ENCODE data around the gene NOTCH2. TPM values are rescaled to one million over a fixed set of nuclear protein-coding genes. Genes with fewer than 3 reads are reported as not detected.

The NOTCH2 gene
- total RNA-seq, 2 donors from 2014 or later = 71.2 to 73.0 TPM

GRCh38 chr1:119873135-119874015 lies 196.1 kb downstream of the NOTCH2 start:
- DNase-seq (no peak), ATAC-seq (no peak)
- Mint-ChIP-seq H3K27ac (no peak overlapping the region), H3K36me3 (ENCODE audit: low read depth) (peaks cover 2% of the 10 kb centered on the region), H3K4me3 (no peak overlapping the region), H3K27me3 (peaks cover 51% of the 10 kb centered on the region), H3K4me1 (no peaks in the 10 kb centered on the region)
- H3K9me3 ChIP-seq (ENCODE audit: control insufficient read depth, low read length, poor library complexity, severe bottlenecking) = no peaks in the 10 kb centered on the region

DNA sequence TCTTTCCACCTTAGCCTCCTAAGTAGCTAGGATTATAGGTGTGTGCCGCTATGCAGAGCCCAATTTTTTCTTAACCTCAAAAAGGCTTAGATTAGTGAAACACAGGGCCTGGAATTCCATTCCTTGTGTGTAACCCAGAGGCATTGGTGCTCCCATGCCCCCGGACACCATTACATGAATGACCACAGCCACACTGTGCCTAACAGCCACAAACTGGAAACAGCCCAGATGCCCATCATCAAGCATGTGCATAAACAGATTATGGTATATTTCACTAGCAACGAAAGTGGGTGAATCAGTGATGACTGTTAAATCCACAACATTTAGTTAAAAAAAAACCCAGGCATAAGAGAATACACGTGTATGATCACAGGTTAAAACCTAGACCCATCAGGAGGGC lies 197.6 kb downstream of the NOTCH2 start:
- no peaks in the 10 kb centered on the region for H3K9me3 ChIP-seq (ENCODE audit: control insufficient read depth, low read length, poor library complexity, severe bottlenecking)
- Mint-ChIP-seq H3K4me3 (no peak overlapping the region), H3K27me3 (peaks cover 47% of the 10 kb centered on the region), H3K27ac (no peak overlapping the region), H3K36me3 (ENCODE audit: low read depth) (peaks cover 2% of the 10 kb centered on the region), H3K4me1 (no peaks in the 10 kb centered on the region)
- no peak for DNase-seq
- no peak for ATAC-seq

DNA sequence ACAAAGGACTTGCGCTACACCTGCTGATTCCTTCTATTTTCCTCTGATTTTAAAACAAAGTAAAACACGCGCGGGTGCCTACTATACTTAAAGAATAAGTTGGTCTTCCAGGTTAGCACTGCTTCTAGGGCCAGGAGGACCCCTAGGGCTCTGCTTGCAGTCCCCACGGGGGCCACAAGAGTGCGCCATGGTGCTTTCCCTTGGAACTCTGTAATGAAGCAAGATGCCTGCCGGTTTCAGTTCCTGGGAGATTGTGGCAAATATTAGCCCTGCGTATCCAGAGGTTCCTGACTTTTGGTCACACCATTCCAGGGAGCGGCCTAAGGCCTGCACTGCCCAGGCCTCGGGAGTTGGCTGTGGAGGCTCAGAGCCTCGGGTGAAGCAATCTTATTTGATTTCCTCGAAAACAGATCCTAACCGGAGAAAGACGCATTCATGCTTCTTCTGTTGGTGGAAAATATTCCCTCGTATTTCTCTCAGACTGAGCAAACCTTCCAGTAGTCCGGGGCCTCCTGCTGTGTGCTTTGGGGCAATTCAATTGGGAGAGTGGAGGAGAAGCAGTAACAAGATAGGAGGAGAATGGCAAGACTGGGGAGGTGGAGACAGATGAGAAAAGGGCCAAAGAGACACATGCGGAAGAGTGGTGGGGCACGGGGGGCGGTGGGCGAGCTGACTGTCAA lies 198.4 kb downstream of the NOTCH2 start:
- Mint-ChIP-seq H3K27me3 (peaks cover 55% of the 10 kb centered on the region), H3K36me3 (ENCODE audit: low read depth) (peaks cover 2% of the 10 kb centered on the region), H3K4me1 (no peaks in the 10 kb centered on the region), H3K27ac (no peak overlapping the region), H3K4me3 (no peak overlapping the region)
- H3K9me3 ChIP-seq (ENCODE audit: control insufficient read depth, low read length, poor library complexity, severe bottlenecking) = no peaks in the 10 kb centered on the region
- peak; percentile 57 for ATAC-seq
- peak in 2 of 3 donors; percentile 16 to 46 for DNase-seq

GRCh38 chr1:119869995-119870394 lies 199.5 kb downstream of the NOTCH2 start:
- no peaks in the 10 kb centered on the region for H3K9me3 ChIP-seq (ENCODE audit: control insufficient read depth, low read length, poor library complexity, severe bottlenecking)
- Mint-ChIP-seq H3K4me3 (no peak overlapping the region), H3K27me3 (peaks cover 60% of the 10 kb centered on the region), H3K27ac (no peak overlapping the region), H3K4me1 (no peaks in the 10 kb centered on the region), H3K36me3 (ENCODE audit: low read depth) (peaks cover 2% of the 10 kb centered on the region)
- no peak for ATAC-seq
- no peak for DNase-seq

DNA sequence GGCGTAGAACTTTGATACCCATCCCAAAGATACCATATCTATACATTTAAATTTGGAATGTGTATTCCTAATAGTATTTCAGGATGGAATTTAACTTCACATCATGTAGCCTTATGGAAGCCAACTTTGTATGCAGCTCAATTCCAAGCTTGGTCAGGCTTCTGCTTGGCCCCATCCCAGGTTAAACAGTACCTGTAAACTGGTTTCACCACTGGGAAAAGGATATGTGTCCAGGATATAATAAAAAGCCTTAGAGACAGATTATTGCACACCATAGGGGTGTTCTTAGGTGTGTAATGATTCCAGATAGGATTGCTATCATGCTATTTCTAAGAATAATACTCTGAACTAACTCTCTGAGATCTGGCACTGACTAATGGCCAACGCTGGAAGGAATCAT lies 201.3 kb downstream of the NOTCH2 start:
- Mint-ChIP-seq H3K4me3 (no peak overlapping the region), H3K36me3 (ENCODE audit: low read depth) (peaks cover 2% of the 10 kb centered on the region), H3K27ac (no peak overlapping the region), H3K27me3 (peaks cover 58% of the 10 kb centered on the region), H3K4me1 (no peaks in the 10 kb centered on the region)
- ATAC-seq (no peak), DNase-seq (no peak)
- no peaks in the 10 kb centered on the region for H3K9me3 ChIP-seq (ENCODE audit: control insufficient read depth, low read length, poor library complexity, severe bottlenecking)

DNA sequence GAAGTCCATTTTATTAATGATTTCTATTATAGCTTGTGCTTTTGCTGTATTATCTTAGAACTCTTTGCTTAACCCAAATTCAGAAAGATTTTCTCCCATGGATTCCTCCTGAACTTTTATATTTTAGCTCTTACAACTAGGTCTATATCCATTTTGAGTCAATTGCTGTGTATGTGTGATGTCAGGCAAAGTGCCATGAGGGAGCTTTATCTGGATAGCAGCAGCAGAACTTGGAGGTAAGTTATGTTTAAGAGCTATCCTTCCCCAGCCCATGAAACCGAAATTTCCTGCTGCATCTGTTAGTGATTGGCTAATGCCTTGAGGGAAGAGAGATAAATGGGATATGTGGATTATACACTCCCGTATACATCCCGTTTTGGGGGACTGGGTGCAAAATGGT lies 203.0 kb downstream of the NOTCH2 start:
- Mint-ChIP-seq H3K4me3 (no peak overlapping the region), H3K27ac (no peak overlapping the region), H3K27me3 (peaks cover 49% of the 10 kb centered on the region), H3K36me3 (ENCODE audit: low read depth) (peaks cover 2% of the 10 kb centered on the region), H3K4me1 (no peaks in the 10 kb centered on the region)
- DNase-seq (no peak), ATAC-seq (no peak)
- H3K9me3 ChIP-seq (ENCODE audit: control insufficient read depth, low read length, poor library complexity, severe bottlenecking) = no peaks in the 10 kb centered on the region

- H3K27me3 Mint-ChIP-seq = peaks cover 47% of the 10 kb centered on the region
- H3K4me3 Mint-ChIP-seq = no peak overlapping the region
- no peaks in the 10 kb centered on the region for H3K9me3 ChIP-seq (ENCODE audit: control insufficient read depth, low read length, poor library complexity, severe bottlenecking)
- ATAC-seq = no peak
- no peak for DNase-seq
- H3K36me3 Mint-ChIP-seq (ENCODE audit: low read depth) = no peaks in the 10 kb centered on the region
- H3K4me1 Mint-ChIP-seq = no peaks in the 10 kb centered on the region
- no peak overlapping the region for H3K27ac Mint-ChIP-seq
Measured at GRCh38 chr1:119865627-119866026, 203.8 kb downstream of the NOTCH2 start.

- DNase-seq (no peak), ATAC-seq (no peak)
- H3K36me3 Mint-ChIP-seq (ENCODE audit: low read depth) = no peaks in the 10 kb centered on the region
- peaks cover 35% of the 10 kb centered on the region for H3K27me3 Mint-ChIP-seq
- H3K27ac Mint-ChIP-seq = no peak overlapping the region
- H3K9me3 ChIP-seq (ENCODE audit: control insufficient read depth, low read length, poor library complexity, severe bottlenecking) = no peaks in the 10 kb centered on the region
- peaks cover 2% of the 10 kb centered on the region for H3K4me1 Mint-ChIP-seq
- H3K4me3 Mint-ChIP-seq = no peak overlapping the region
Measured at GRCh38 chr1:119862276-119862675, 207.2 kb downstream of the NOTCH2 start.

Other genes starting within 250 kb of the NOTCH2 start
- gene ADAM30, start 173.1 kb downstream of the NOTCH2 start, total RNA-seq = not detected
- 10 to 100 TPM; 24.2 to 28.4 TPM for gene SEC22B, start 106.9 kb upstream of the NOTCH2 start, total RNA-seq

All from T-helper 17 cell (primary cell).